ENCODE results near the gene NDC1.

GRCh38 chr1:53868565-53868964 is 30.5 kb upstream of the NDC1 start:
- TF ChIP-seq CTCF (conservative IDR thresholded peaks at IDR 0.05 in 1 of 2, IDR thresholded peaks at IDR 0.05 in 1 of 2; ENCODE audit: extremely low read depth in 1 of 2, insufficient read depth in 1 of 2, low read depth in 1 of 2, low read length in 2 of 2) (no peak), EZH2 (IDR thresholded peaks at IDR 0.05; ENCODE audit: borderline replicate concordance, low read length) (no peak)

All from mammary epithelial cell (primary cell).